ENCODE measurements around the gene ELMO1.

DNA sequence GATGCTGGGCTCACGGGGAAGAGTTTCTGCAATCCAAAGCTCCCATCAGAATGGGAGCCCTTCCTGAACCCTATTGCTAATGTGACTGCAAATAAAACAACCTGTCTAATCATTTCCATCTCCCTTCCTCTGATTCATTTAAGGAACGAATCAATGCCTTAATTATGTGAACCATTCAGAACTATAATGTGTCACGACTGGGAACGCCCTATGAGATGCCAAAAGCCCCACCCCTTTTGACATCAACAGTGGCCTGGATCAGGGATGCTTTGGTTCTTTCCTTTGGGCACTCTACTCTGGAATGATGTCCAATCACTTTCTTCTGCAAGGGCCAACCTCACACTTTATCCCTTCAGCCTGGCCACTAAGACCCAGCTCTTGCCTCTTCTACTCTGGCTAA is 528.9 kb downstream of the ELMO1 start:
- no peak for TF ChIP-seq POLR2A (IDR thresholded peaks at IDR 0.05; ENCODE audit: low read length)
- no peak for TF ChIP-seq EP300 (IDR thresholded peaks at IDR 0.05)
- no peak for TF ChIP-seq CHD4 (IDR thresholded peaks at IDR 0.05; ENCODE audit: borderline replicate concordance)
- TF ChIP-seq, protein P1, sequence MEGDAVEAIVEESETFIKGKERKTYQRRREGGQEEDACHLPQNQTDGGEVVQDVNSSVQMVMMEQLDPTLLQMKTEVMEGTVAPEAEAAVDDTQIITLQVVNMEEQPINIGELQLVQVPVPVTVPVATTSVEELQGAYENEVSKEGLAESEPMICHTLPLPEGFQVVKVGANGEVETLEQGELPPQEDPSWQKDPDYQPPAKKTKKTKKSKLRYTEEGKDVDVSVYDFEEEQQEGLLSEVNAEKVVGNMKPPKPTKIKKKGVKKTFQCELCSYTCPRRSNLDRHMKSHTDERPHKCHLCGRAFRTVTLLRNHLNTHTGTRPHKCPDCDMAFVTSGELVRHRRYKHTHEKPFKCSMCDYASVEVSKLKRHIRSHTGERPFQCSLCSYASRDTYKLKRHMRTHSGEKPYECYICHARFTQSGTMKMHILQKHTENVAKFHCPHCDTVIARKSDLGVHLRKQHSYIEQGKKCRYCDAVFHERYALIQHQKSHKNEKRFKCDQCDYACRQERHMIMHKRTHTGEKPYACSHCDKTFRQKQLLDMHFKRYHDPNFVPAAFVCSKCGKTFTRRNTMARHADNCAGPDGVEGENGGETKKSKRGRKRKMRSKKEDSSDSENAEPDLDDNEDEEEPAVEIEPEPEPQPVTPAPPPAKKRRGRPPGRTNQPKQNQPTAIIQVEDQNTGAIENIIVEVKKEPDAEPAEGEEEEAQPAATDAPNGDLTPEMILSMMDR (IDR thresholded peaks at IDR 0.05), result no peak
- no peak for TF ChIP-seq BHLHE40 (IDR thresholded peaks at IDR 0.05; ENCODE audit: low read depth, low read length)
- TF ChIP-seq BCL3 (IDR thresholded peaks at IDR 0.05), result no peak
- no peak for TF ChIP-seq PHF8 (IDR thresholded peaks at IDR 0.05; ENCODE audit: borderline replicate concordance, low read depth)
- no peak for TF ChIP-seq RCOR1 (IDR thresholded peaks at IDR 0.05; ENCODE audit: low read depth, low read length)
- TF ChIP-seq ESRRA (IDR thresholded peaks at IDR 0.05; ENCODE audit: borderline replicate concordance, low read length), result no peak
- no peak for TF ChIP-seq EHMT2 (IDR thresholded peaks at IDR 0.05; ENCODE audit: low read depth)
- no peak for TF ChIP-seq RNF2 (IDR thresholded peaks at IDR 0.05; ENCODE audit: borderline replicate concordance, low read depth)
- no peak for TF ChIP-seq SMC3 (IDR thresholded peaks at IDR 0.05)

All from A549 (cell line).